GM12878 (cell line): ENCODE measurements around the gene ZNF248. TPM values are rescaled to one million over a fixed set of nuclear protein-coding genes. Genes with fewer than 3 reads are reported as not detected.

Source experiments
- ATAC-seq: fragments of 200-7000 bp; cut with Tn5 transposase; 3 replicates; pipeline ENCODE4 v1.9.1; 2020; ENCODE audit warnings: mild to moderate bottlenecking, moderate library complexity
- BruUV-seq: library from RNA; stranded (reverse); fragments of 400-500 nt; replicated peaks from 2 replicates; lab custom pipeline; 2021; lab: Mats Ljungman, UMichigan
- CTCF ChIA-PET: fragments of 300-600 bp; sonication (Branson Sonifier 250); formaldehyde crosslinking; extraction: SDS; loops from one replicate; lab custom pipeline; 2021; ENCODE audit warnings: inconsistent platforms; lab: Yijun Ruan, JAX
- POLR2A ChIA-PET: fragments of 350-600 bp; formaldehyde crosslinking; extraction: SDS; loops from one replicate; lab custom pipeline; 2021; ENCODE audit warnings: inconsistent platforms; lab: Charles Lee
- RAD21 ChIA-PET: fragments of 300-600 bp; sonication (Branson Sonifier 250); formaldehyde crosslinking; loops from one replicate; lab custom pipeline; 2023; ENCODE audit warnings: antibody characterized with exemption; ENCODE audit not compliant: unreplicated experiment; lab: Charles Lee
- SMC1A ChIA-PET: fragments of 300-600 bp; sonication (Branson Sonifier 250); formaldehyde crosslinking; loops from one replicate; lab custom pipeline; 2023; ENCODE audit not compliant: unreplicated experiment, uncharacterized antibody; lab: Charles Lee
- DNase-seq: peaks from one replicate; pipeline ENCODE4 v3.0.0-alpha.2; 2011; ENCODE audit warnings: low read depth, low spot score
- FAIRE-seq: peaks from 3 replicates; lab custom pipeline; 2011; peaks lifted over from hg19 to GRCh38; lab: Jason Lieb, UNC
- H2AFZ ChIP-seq: 2 replicates; pipeline ENCODE4 v1.6.0; 2011; ENCODE audit warnings: low read depth, low read length, control low read depth; ENCODE audit not compliant: control insufficient read depth
- H3K27ac ChIP-seq: 2 replicates; pipeline ENCODE4 v1.5.1; 2011; ENCODE audit warnings: control low read depth; ENCODE audit not compliant: control insufficient read depth, insufficient read depth
- H3K27me3 ChIP-seq, 2 experiments: replicated peaks in 1 of 2; 2 replicates each; pipeline versions ENCODE4 v1.6.0 to v1.6.1; 2011; ENCODE audit warnings: low read length in 1 of 2; ENCODE audit not compliant: control insufficient read depth in 2 of 2, insufficient read depth in 2 of 2
- H3K36me3 ChIP-seq, 2 experiments: 2 replicates each; pipeline ENCODE4 v1.5.1; 2011; ENCODE audit warnings: low read length in 1 of 2; ENCODE audit not compliant: control insufficient read depth in 2 of 2, insufficient read depth in 2 of 2
- H3K4me1 ChIP-seq: 2 replicates; pipeline ENCODE4 v1.6.1; 2011; ENCODE audit warnings: mild to moderate bottlenecking, low read length, moderate library complexity, mixed read lengths; ENCODE audit not compliant: control insufficient read depth, insufficient read depth
- H3K4me2 ChIP-seq: 2 replicates; pipeline ENCODE4 v1.6.0; 2011; ENCODE audit warnings: control low read depth; ENCODE audit not compliant: control insufficient read depth, insufficient read depth
- H3K4me3 ChIP-seq: fragments of 200-600 bp; sonication (generic); 2 replicates; pipeline ENCODE4 v1.5.1; 2016
- H3K79me2 ChIP-seq: 2 replicates; pipeline ENCODE4 v1.6.0; 2011; ENCODE audit warnings: low read length; ENCODE audit not compliant: control insufficient read depth, insufficient read depth
- H3K9ac ChIP-seq: 2 replicates; pipeline ENCODE4 v1.8.0; 2011; ENCODE audit warnings: low read length, control low read depth, mixed read lengths; ENCODE audit not compliant: control insufficient read depth, insufficient read depth
- H3K9me3 ChIP-seq: replicated peaks from 3 replicates; pipeline ENCODE4 v1.5.1; 2011; ENCODE audit warnings: mild to moderate bottlenecking, low read length; ENCODE audit not compliant: control insufficient read depth, insufficient read depth
- H4K20me1 ChIP-seq: 2 replicates; pipeline ENCODE4 v1.6.0; 2011; ENCODE audit not compliant: control insufficient read depth, insufficient read depth
- BHLHE40 ChIP-seq, 2 experiments: fragments of 450-650 bp in 1 of 2; IDR thresholded peaks; 2 replicates each; pipeline ENCODE4 v1.6.1; 2011 to 2017; ENCODE audit warnings: low read depth in 2 of 2, borderline replicate concordance in 1 of 2, improper control_type of control experiment in 1 of 2, low read length in 1 of 2, mild to moderate bottlenecking in 1 of 2
- CEBPB ChIP-seq, 2 experiments: fragments of 150-350 bp in 1 of 2; IDR thresholded peaks; 2 replicates each; pipeline ENCODE4 v1.6.1; 2012 to 2014; ENCODE audit warnings: low read depth in 2 of 2, low read length in 2 of 2, borderline replicate concordance in 1 of 2, inconsistent platforms in 1 of 2
- IRF3 ChIP-seq: fragments of 450-650 bp; IDR thresholded peaks from 2 replicates; pipeline ENCODE4 v1.6.1; 2014; ENCODE audit warnings: mild to moderate bottlenecking
- MLLT1 ChIP-seq: fragments of 450-650 bp; IDR thresholded peaks from 2 replicates; pipeline ENCODE4 v1.6.1; 2016; ENCODE audit warnings: mild to moderate bottlenecking
- TCF7 ChIP-seq: IDR thresholded peaks from 2 replicates; pipeline ENCODE4 v1.6.1; 2014; ENCODE audit warnings: antibody characterized with exemption, borderline replicate concordance
- in situ Hi-C: fragments of 300-500 bp; cut with MboI; formaldehyde crosslinking; loops from 9 replicates; pipeline ENCODE4 v1.14.3; 2018; ENCODE audit warnings: mixed read lengths
- intact Hi-C: fragments of 100-400 bp; cut with micrococcal nuclease; formaldehyde crosslinking; loops from one replicate; pipeline ENCODE4 v1.14.2; 2022; ENCODE audit not compliant: unreplicated experiment
- polyA plus RNA-seq, 11 experiments: library from polyadenylated mRNA; depleted of rRNA in 4 of 11; unstranded in 6 of 11; stranded (reverse) in 5 of 11; fragments of >200 nt; fragmentation: Nextera tagmentation in 4 of 11; fragmentation: Illumina TruSeq in 1 of 11; extraction: Ambion mirVana in 4 of 11; extraction: Trizol in 1 of 11; gene quantifications; 1 replicate in 1 of 11; 2 replicates in 10 of 11; pipeline versions ENCODE4 v1.2.1 to v1.2.3, GENCODE V29; 2011 to 2016; ENCODE audit warnings: inconsistent platforms in 2 of 11, missing spikeins in 2 of 11, low read depth in 1 of 11
- total RNA-seq, 4 experiments: library from RNA; depleted of rRNA in 3 of 4; stranded (reverse); fragments of >200 nt in 3 of 4; fragmentation: Illumina TruSeq in 1 of 4; extraction: Trizol in 1 of 4; gene quantifications; 2 replicates each; pipeline versions ENCODE4 v1.2.1 to v1.2.3, GENCODE V29; 2013 to 2021

Gene ZNF248
- total and polyA plus RNA-seq, 10 of the 15 experiments (the other 5 are each of a cell fraction or from before 2014, with no cell fraction given), result 2.0 to 16.3 (median 8.9) TPM

GRCh38 chr10:37855636-37856035 is 1.8 kb downstream of the ZNF248 start (continued):
- no peak for TF ChIP-seq IRF3
- no peak for TF ChIP-seq BHLHE40 (IDR thresholded peaks at IDR 0.05; ENCODE audit: borderline replicate concordance in 1 of 2, low read depth in 2 of 2, low read length in 1 of 2)
- TF ChIP-seq CEBPB (IDR thresholded peaks at IDR 0.05; ENCODE audit: borderline replicate concordance in 1 of 2, low read depth in 2 of 2, low read length in 2 of 2), result no peak

GRCh38 chr10:37854626-37855025 is 2.8 kb downstream of the ZNF248 start:
- ChIA-PET RAD21 (no interaction called here), CTCF (no interaction called here), SMC1A (interaction anchor here (0.7 to 1.2 kb wide), 2 partner anchors 15 to 121 kb away, joined by 3 read pairs; no protein-coding TSS in a partner anchor)
- peak overlapping the region; percentile 57 for H3K4me3 ChIP-seq
- DNase-seq (no peak), FAIRE-seq (no peak), ATAC-seq (no peak)
- no peaks in the 10 kb centered on the region for H4K20me1 ChIP-seq
- no peak overlapping the region for H3K27ac ChIP-seq
- H3K4me1 ChIP-seq, result no peaks in the 10 kb centered on the region; the same call in 1 of the 2 replicates
- no TSS peak for BruUV-seq
- no peaks in the 10 kb centered on the region; a peak in 2 of 4 replicates for H3K36me3 ChIP-seq
- intact Hi-C loops, result no loop called here
- TF ChIP-seq TCF7 (no peak), MLLT1 (no peak)
- TF ChIP-seq, all 136 proteins: peak for 0
- Histone ChIP-seq H3K27me3 (no peaks in the 10 kb centered on the region), H3K79me2 (peaks cover 18% of the 10 kb centered on the region), H3K9ac (no peak overlapping the region), H3K4me2 (peak overlapping the region; percentile 50), H3K9me3 (no peaks in the 10 kb centered on the region; the same call in 2 of the 3 replicates), H2AFZ (no peak overlapping the region)
- in situ Hi-C loops, result loop anchor here (5.0 to 10.0 kb wide), 2 partner anchors 120 to 243 kb away; partner anchors contain the start of gene ZNF25
- POLR2A ChIA-PET, result interaction anchor here (0.7 kb wide), 1 partner anchor 155 kb away, joined by 3 read pairs; the partner anchor contains the start of gene ZNF33A
